Liver (tissue), 9 donors: ENCODE measurements around the gene SPAST. TPM values are rescaled to one million over a fixed set of nuclear protein-coding genes. Genes with fewer than 3 reads are reported as not detected.

ENCODE experiments used
- DNase-seq: peaks from one replicate; pipeline ENCODE4 v3.0.0-alpha.2; 2017; ENCODE audit warnings: low spot score
- H3K27ac ChIP-seq, 2 donors: one replicate each; pipeline ENCODE4 v1.7.0; 2013; ENCODE audit warnings: inconsistent platforms in 2 of 2, low read length in 2 of 2, control low read depth in 1 of 2, low read depth in 1 of 2, mild to moderate bottlenecking in 1 of 2
- H3K27me3 ChIP-seq, 4 donors: one replicate each; pipeline versions ENCODE4 v1.6.1 to v1.7.0; 2013; ENCODE audit warnings: low read length in 3 of 4, inconsistent platforms in 1 of 4, mild to moderate bottlenecking in 1 of 4, moderate library complexity in 1 of 4; ENCODE audit not compliant: control insufficient read depth in 4 of 4, insufficient read depth in 4 of 4
- H3K36me3 ChIP-seq, 4 donors: one replicate each; pipeline versions ENCODE4 v1.6.1 to v1.7.0; 2013; ENCODE audit warnings: low read length in 3 of 4, mild to moderate bottlenecking in 3 of 4, low read depth in 1 of 4, moderate library complexity in 1 of 4; ENCODE audit not compliant: control insufficient read depth in 4 of 4, insufficient read depth in 3 of 4
- H3K4me1 ChIP-seq, 4 donors: one replicate each; pipeline versions ENCODE4 v1.6.1 to v1.7.0; 2013; ENCODE audit warnings: low read length in 3 of 4, mild to moderate bottlenecking in 3 of 4, moderate library complexity in 1 of 4; ENCODE audit not compliant: control insufficient read depth in 4 of 4, insufficient read depth in 4 of 4
- H3K4me3 ChIP-seq, 3 donors: one replicate each; pipeline versions ENCODE4 v1.6.1 to v1.7.0; 2013; ENCODE audit warnings: low read length in 3 of 3, control low read depth in 1 of 3, low read depth in 1 of 3, mild to moderate bottlenecking in 1 of 3
- H3K9ac ChIP-seq, 2 donors: one replicate each; pipeline ENCODE4 v1.7.0; 2013; ENCODE audit warnings: low read length in 2 of 2, mild to moderate bottlenecking in 2 of 2, moderate library complexity in 2 of 2, control low read depth in 1 of 2, low read depth in 1 of 2
- H3K9me3 ChIP-seq, 4 donors: one replicate each; pipeline versions ENCODE4 v1.6.1 to v1.7.0; 2013; ENCODE audit warnings: low read length in 3 of 4; ENCODE audit not compliant: control insufficient read depth in 4 of 4
- ATF3 ChIP-seq: IDR thresholded peaks from 2 replicates; pipeline ENCODE4 v1.6.1; 2016; ENCODE audit warnings: antibody characterized with exemption
- CTCF ChIP-seq: fragments of 150-350 bp; IDR thresholded peaks from 2 replicates; pipeline ENCODE4 v1.5.1; 2017; ENCODE audit warnings: improper control_type of control experiment, low read depth, low read length; ENCODE audit not compliant: missing input control
- EGR1 ChIP-seq, 2 donors: IDR thresholded peaks; 2 replicates each; pipeline ENCODE4 v1.6.1; 2016 to 2018; ENCODE audit warnings: antibody characterized with exemption in 2 of 2, low read depth in 2 of 2
- FOXA1 ChIP-seq: IDR thresholded peaks from 2 replicates; pipeline ENCODE4 v1.6.1; 2016; ENCODE audit warnings: antibody characterized with exemption
- FOXA2 ChIP-seq: IDR thresholded peaks from 2 replicates; pipeline ENCODE4 v1.6.1; 2016; ENCODE audit warnings: antibody characterized with exemption
- GABPA ChIP-seq, 2 donors: IDR thresholded peaks in 1 of 2; conservative IDR thresholded peaks in 1 of 2; 2 replicates each; pipeline ENCODE4 v1.6.1; 2016; ENCODE audit warnings: antibody characterized with exemption in 2 of 2, mild to moderate bottlenecking in 1 of 2, moderate library complexity in 1 of 2
- HNF4A ChIP-seq, 2 donors: conservative IDR thresholded peaks; 2 replicates each; pipeline ENCODE4 v1.6.1; 2016; ENCODE audit warnings: antibody characterized with exemption in 2 of 2, mild to moderate bottlenecking in 2 of 2
- HNF4G ChIP-seq: IDR thresholded peaks from 2 replicates; pipeline ENCODE4 v1.6.1; 2016; ENCODE audit warnings: antibody characterized with exemption
- JUND ChIP-seq, 2 donors: IDR thresholded peaks; 2 replicates each; pipeline ENCODE4 v1.6.1; 2016; ENCODE audit warnings: antibody characterized with exemption in 2 of 2
- MAX ChIP-seq: IDR thresholded peaks from 2 replicates; pipeline ENCODE4 v1.6.1; 2016; ENCODE audit warnings: antibody characterized with exemption
- NR2F2 ChIP-seq: IDR thresholded peaks from 2 replicates; pipeline ENCODE4 v1.6.1; 2016; ENCODE audit warnings: antibody characterized with exemption
- RAD21 ChIP-seq, 2 donors: IDR thresholded peaks; 2 replicates each; pipeline ENCODE4 v1.6.1; 2016; ENCODE audit warnings: antibody characterized with exemption in 2 of 2, mild to moderate bottlenecking in 2 of 2
- REST ChIP-seq: IDR thresholded peaks from 2 replicates; pipeline ENCODE4 v1.6.1; 2016; ENCODE audit warnings: antibody characterized with exemption, mild to moderate bottlenecking
- RXRA ChIP-seq, 2 donors: IDR thresholded peaks; 2 replicates each; pipeline ENCODE4 v1.6.1; 2017 to 2018; ENCODE audit warnings: antibody characterized with exemption in 2 of 2, mild to moderate bottlenecking in 1 of 2
- SP1 ChIP-seq: IDR thresholded peaks from 2 replicates; pipeline ENCODE4 v1.6.1; 2018; ENCODE audit warnings: antibody characterized with exemption, mild to moderate bottlenecking
- TAF1 ChIP-seq: conservative IDR thresholded peaks from 2 replicates; pipeline ENCODE4 v1.6.1; 2016; ENCODE audit warnings: antibody characterized with exemption, mild to moderate bottlenecking
- YY1 ChIP-seq: IDR thresholded peaks from 2 replicates; pipeline ENCODE4 v1.6.1; 2016; ENCODE audit warnings: antibody characterized with exemption, mild to moderate bottlenecking
- WGBS: extraction: QIAGEN DNeasy Blood & Tissue Kit; methylation state at CpG from one replicate; pipeline ENCODE4 v1.1.7; 2013; 5-methylcytosine and 5-hydroxymethylcytosine counted together
- polyA plus RNA-seq, 2 donors: library from polyadenylated mRNA; stranded (reverse) in 1 of 2; unstranded in 1 of 2; fragments of 200-250 nt in 1 of 2; fragments of >200 nt in 1 of 2; fragmentation: Nextera tagmentation in 1 of 2; extraction: Ambion mirVana in 1 of 2; gene quantifications; one replicate each; pipeline versions ENCODE4 v1.2.1 to v1.2.3, GENCODE V29; 2013 to 2015
- total RNA-seq, 2 donors: library from RNA; depleted of rRNA; stranded (reverse); fragments of >200 nt; gene quantifications; one replicate each; pipeline ENCODE4 v1.2.3, GENCODE V29; 2014
- donor health status: healthy.
- donor health status: healthy.
- donor health status: healthy.
- donor health status: healthy.
- donor health status: healthy.

Gene SPAST
- total and polyA plus RNA-seq, 4 donors, result 3.2 to 16.8 (median 7.7) TPM

GRCh38 chr2:32182667-32183066, 119.3 kb downstream of the SPAST start:
- H3K27ac ChIP-seq, result no peak overlapping the region
- no peak overlapping the region for H3K9ac ChIP-seq
- H3K36me3 ChIP-seq, result peaks cover 3 to 23% (median 14%) of the 10 kb centered on the region in 4 donors
- H3K4me3 ChIP-seq, result no peak overlapping the region
- no peak for TF ChIP-seq RAD21 (IDR thresholded peaks at IDR 0.05)
- TF ChIP-seq TAF1, result no peak
- no peak for TF ChIP-seq REST
- TF ChIP-seq MAX, result no peak
- TF ChIP-seq FOXA2, result no peak
- TF ChIP-seq GABPA (IDR thresholded peaks at IDR 0.05 in 1 of 2, conservative IDR thresholded peaks at IDR 0.05 in 1 of 2), result no peak
- TF ChIP-seq EGR1 (IDR thresholded peaks at IDR 0.05; ENCODE audit: low read depth in 2 of 2), result no peak
- no peak for TF ChIP-seq RXRA (IDR thresholded peaks at IDR 0.05)
- TF ChIP-seq CTCF, result no peak
- no peak for TF ChIP-seq ATF3
- no peak for TF ChIP-seq HNF4A (conservative IDR thresholded peaks at IDR 0.05)
- TF ChIP-seq SP1, result no peak
- TF ChIP-seq NR2F2, result no peak
- no peak for DNase-seq
- WGBS, result 94% methylated on average over 6 of the region's 6 CpGs
- no peaks in the 10 kb centered on the region for H3K27me3 ChIP-seq
- no peaks in the 10 kb centered on the region for H3K9me3 ChIP-seq
- H3K4me1 ChIP-seq, result no peaks in the 10 kb centered on the region

GRCh38 chr2:32189011-32189410, 125.7 kb downstream of the SPAST start:
- H3K27ac ChIP-seq, result no peak overlapping the region
- no peak for DNase-seq
- no peaks in the 10 kb centered on the region for H3K9me3 ChIP-seq
- no peaks in the 10 kb centered on the region for H3K27me3 ChIP-seq
- 85% methylated on average over 6 of the region's 6 CpGs for WGBS
- H3K4me3 ChIP-seq, result no peak overlapping the region
- H3K4me1 ChIP-seq, result no peaks in the 10 kb centered on the region
- peaks cover 2 to 22% (median 16%) of the 10 kb centered on the region in 4 donors for H3K36me3 ChIP-seq
- H3K9ac ChIP-seq, result no peak overlapping the region
- TF ChIP-seq EGR1 (IDR thresholded peaks at IDR 0.05; ENCODE audit: low read depth in 2 of 2) (no peak), SP1 (no peak), TAF1 (no peak), CTCF (no peak), HNF4G (no peak), YY1 (no peak), JUND (IDR thresholded peaks at IDR 0.05) (no peak), NR2F2 (no peak), RAD21 (IDR thresholded peaks at IDR 0.05) (no peak), ATF3 (no peak), FOXA1 (no peak), RXRA (IDR thresholded peaks at IDR 0.05) (no peak), FOXA2 (no peak), REST (no peak), GABPA (IDR thresholded peaks at IDR 0.05 in 1 of 2, conservative IDR thresholded peaks at IDR 0.05 in 1 of 2) (no peak)
